Glutamatergic neuron (in vitro differentiated cells): Measurements from ENCODE around the gene MED26. TPM values are rescaled to one million over a fixed set of nuclear protein-coding genes. Genes with fewer than 3 reads are reported as not detected.
A peak's percentile ranks its signal among the peaks of the same experiment; 100 is the strongest.

Experiments used
- DNase-seq: peaks from one replicate; pipeline ENCODE4 v3.0.0; 2022
- H3K27ac Mint-ChIP-seq: one replicate; pipeline ENCODE4 v1.8.0; 2020; ENCODE audit warnings: mild to moderate bottlenecking, mixed read lengths, inconsistent platforms; ENCODE audit not compliant: unreplicated experiment
- H3K27me3 Mint-ChIP-seq: one replicate; pipeline ENCODE4 v1.8.0; 2020; ENCODE audit warnings: mild to moderate bottlenecking, moderate library complexity, mixed read lengths, inconsistent platforms; ENCODE audit not compliant: unreplicated experiment
- H3K36me3 Mint-ChIP-seq: one replicate; pipeline ENCODE4 v1.8.0; 2020; ENCODE audit warnings: mild to moderate bottlenecking, mixed read lengths, inconsistent platforms; ENCODE audit not compliant: unreplicated experiment
- H3K4me1 Mint-ChIP-seq: one replicate; pipeline ENCODE4 v1.8.0; 2020; ENCODE audit warnings: mild to moderate bottlenecking, low read depth, mixed read lengths, inconsistent platforms; ENCODE audit not compliant: unreplicated experiment
- H3K4me3 Mint-ChIP-seq: one replicate; pipeline ENCODE4 v1.8.0; 2020; ENCODE audit warnings: mild to moderate bottlenecking, mixed read lengths, inconsistent platforms; ENCODE audit not compliant: unreplicated experiment
- H3K9me3 Mint-ChIP-seq: one replicate; pipeline ENCODE4 v1.8.0; 2020; ENCODE audit warnings: mild to moderate bottlenecking, moderate library complexity, mixed read lengths, inconsistent platforms; ENCODE audit not compliant: unreplicated experiment
- CTCF ChIP-seq: fragments of 200-600 bp; sonication (generic); IDR thresholded peaks from one replicate; pipeline ENCODE4 v1.5.0; 2021; ENCODE audit not compliant: partially characterized antibody, unreplicated experiment
- total RNA-seq: library from RNA; stranded (reverse); fragmentation: NEBNext Ultra II Directional; extraction: Animal tissue kit (Norgen Biotek cat#: 25700); gene quantifications from one replicate; pipeline ENCODE4 v1.2.1, GENCODE V29; 2021; ENCODE audit not compliant: unreplicated experiment

The MED26 gene
- total RNA-seq, 1 donor from 2014 or later = 9.8 TPM

- H3K4me1 Mint-ChIP-seq = peaks cover 3% of the 10 kb centered on the region
- no peak for DNase-seq
- H3K36me3 Mint-ChIP-seq = no peaks in the 10 kb centered on the region
- peaks cover 7% of the 10 kb centered on the region for H3K27me3 Mint-ChIP-seq
- H3K27ac Mint-ChIP-seq = peak overlapping the region; percentile 73
- peaks cover 2% of the 10 kb centered on the region for H3K9me3 Mint-ChIP-seq
- no peak for TF ChIP-seq CTCF
- no peak overlapping the region for H3K4me3 Mint-ChIP-seq
Measured at GRCh38 chr19:16638666-16639065, 10.7 kb upstream of the MED26 start.

- TF ChIP-seq CTCF = no peak
- peaks cover 2% of the 10 kb centered on the region for H3K9me3 Mint-ChIP-seq
- H3K27ac Mint-ChIP-seq = peak overlapping the region; percentile 88
- no peak for DNase-seq
- H3K27me3 Mint-ChIP-seq = peaks cover 7% of the 10 kb centered on the region
- H3K4me3 Mint-ChIP-seq = no peak overlapping the region
- peaks cover 3% of the 10 kb centered on the region for H3K4me1 Mint-ChIP-seq
- H3K36me3 Mint-ChIP-seq = no peaks in the 10 kb centered on the region
Measured at GRCh38 chr19:16637535-16637934, 9.5 kb upstream of the MED26 start.

GRCh38 chr19:16631465-16631864 lies 3.5 kb upstream of the MED26 start:
- no peak overlapping the region for H3K4me3 Mint-ChIP-seq
- no peak for DNase-seq
- H3K27me3 Mint-ChIP-seq = peaks cover 4% of the 10 kb centered on the region
- no peaks in the 10 kb centered on the region for H3K36me3 Mint-ChIP-seq
- peaks cover 5% of the 10 kb centered on the region for H3K9me3 Mint-ChIP-seq
- H3K27ac Mint-ChIP-seq = peak overlapping the region; percentile 68
- peaks cover 7% of the 10 kb centered on the region for H3K4me1 Mint-ChIP-seq
- no peak for TF ChIP-seq CTCF

- H3K4me3 Mint-ChIP-seq = peak overlapping the region; percentile 92
- peaks cover 19% of the 10 kb centered on the region for H3K4me1 Mint-ChIP-seq
- H3K9me3 Mint-ChIP-seq = peaks cover 5% of the 10 kb centered on the region
- TF ChIP-seq CTCF = no peak
- DNase-seq = no peak
- H3K36me3 Mint-ChIP-seq = no peaks in the 10 kb centered on the region
- H3K27me3 Mint-ChIP-seq = peaks cover 3% of the 10 kb centered on the region
- peak overlapping the region; percentile 89 for H3K27ac Mint-ChIP-seq
Measured at GRCh38 chr19:16628984-16629691, 1.1 kb upstream of the MED26 start.

GRCh38 chr19:16627928-16628182 lies 149 bp downstream of the MED26 start:
- H3K9me3 Mint-ChIP-seq = peaks cover 5% of the 10 kb centered on the region
- H3K36me3 Mint-ChIP-seq = no peaks in the 10 kb centered on the region
- H3K27me3 Mint-ChIP-seq = peaks cover 3% of the 10 kb centered on the region
- no peak for TF ChIP-seq CTCF
- no peak overlapping the region for H3K27ac Mint-ChIP-seq
- no peak for DNase-seq
- peaks cover 19% of the 10 kb centered on the region for H3K4me1 Mint-ChIP-seq
- H3K4me3 Mint-ChIP-seq = no peak overlapping the region
